IMR-90 (cell line): ENCODE data around the gene PLD3. TPM values are rescaled to one million over a fixed set of nuclear protein-coding genes. Genes with fewer than 3 reads are reported as not detected.

ENCODE experiments used
- ATAC-seq: fragments of 200-7000 bp; cut with Tn5 transposase; 2 replicates; pipeline ENCODE4 v1.9.1; 2020; ENCODE audit warnings: low read depth, mild to moderate bottlenecking, moderate library complexity
- BruUV-seq: library from RNA; stranded (reverse); fragments of 400-500 nt; replicated peaks from 2 replicates; lab custom pipeline; 2021; lab: Mats Ljungman, UMichigan
- CTCF ChIA-PET: fragments of 300-600 bp; formaldehyde crosslinking; extraction: SDS; loops from one replicate; lab custom pipeline; 2021; ENCODE audit warnings: antibody characterized with exemption; lab: Yijun Ruan, JAX
- POLR2A ChIA-PET: fragments of 300-600 bp; sonication (Branson Sonifier 250); formaldehyde crosslinking; loops from one replicate; lab custom pipeline; 2022; ENCODE audit warnings: antibody characterized with exemption; ENCODE audit not compliant: unreplicated experiment; lab: Charles Lee
- DNase-seq: peaks from one replicate; pipeline ENCODE4 v3.0.0; 2013
- H2AFZ ChIP-seq: replicated peaks from 2 replicates; pipeline ENCODE3; 2013; ENCODE audit warnings: low read length, mild to moderate bottlenecking; ENCODE audit not compliant: poor library complexity
- H2AK5ac ChIP-seq: 2 replicates; pipeline ENCODE4 v1.6.1; 2013; ENCODE audit warnings: low read depth, low read length, inconsistent platforms
- H2AK9ac ChIP-seq: replicated peaks from 2 replicates; pipeline ENCODE3; 2013; ENCODE audit warnings: mild to moderate bottlenecking, low read depth, low read length, moderate library complexity; ENCODE audit not compliant: poor library complexity
- H2BK120ac ChIP-seq: 2 replicates; pipeline ENCODE4 v1.6.1; 2013; ENCODE audit warnings: low read depth, low read length, inconsistent platforms
- H2BK15ac ChIP-seq: 3 replicates; pipeline ENCODE4 v1.6.1; 2013; ENCODE audit warnings: low read depth, low read length, inconsistent platforms
- H2BK20ac ChIP-seq: 2 replicates; pipeline ENCODE4 v1.6.1; 2013; ENCODE audit warnings: low read depth, mild to moderate bottlenecking, inconsistent platforms, low read length, moderate library complexity
- H2BK5ac ChIP-seq: 2 replicates; pipeline ENCODE4 v1.6.1; 2013; ENCODE audit warnings: mild to moderate bottlenecking, low read depth, low read length, inconsistent platforms; ENCODE audit not compliant: poor library complexity, severe bottlenecking
- H3K14ac ChIP-seq: replicated peaks from 2 replicates; pipeline ENCODE4 v1.6.1; 2013; ENCODE audit warnings: low read depth, low read length, inconsistent platforms
- H3K18ac ChIP-seq: 2 replicates; pipeline ENCODE4 v1.6.1; 2013; ENCODE audit warnings: low read depth, low read length, control low read depth
- H3K23ac ChIP-seq: 2 replicates; pipeline ENCODE4 v1.6.1; 2013; ENCODE audit warnings: low read depth, low read length, inconsistent platforms
- H3K27ac ChIP-seq: 2 replicates; pipeline ENCODE4 v1.5.1; 2013; ENCODE audit warnings: mild to moderate bottlenecking, control low read depth, low read length; ENCODE audit not compliant: insufficient read depth
- H3K27me3 ChIP-seq: 2 replicates; pipeline ENCODE4 v1.6.1; 2013; ENCODE audit warnings: low read length; ENCODE audit not compliant: control insufficient read depth, insufficient read depth
- H3K36me3 ChIP-seq: 2 replicates; pipeline ENCODE4 v1.6.1; 2013; ENCODE audit warnings: low read length, mixed read lengths; ENCODE audit not compliant: control insufficient read depth, insufficient read depth
- H3K4ac ChIP-seq: 2 replicates; pipeline ENCODE4 v1.6.1; 2013; ENCODE audit warnings: low read depth, low read length, inconsistent platforms
- H3K4me1 ChIP-seq: 2 replicates; pipeline ENCODE4 v1.6.1; 2013; ENCODE audit warnings: low read length, mixed read lengths; ENCODE audit not compliant: control insufficient read depth, insufficient read depth
- H3K4me2 ChIP-seq: 2 replicates; pipeline ENCODE4 v1.6.1; 2013; ENCODE audit warnings: low read depth, mild to moderate bottlenecking, control low read depth, low read length, moderate library complexity
- H3K4me3 ChIP-seq: 2 replicates; pipeline ENCODE4 v1.5.1; 2013; ENCODE audit warnings: low read depth, mild to moderate bottlenecking, control low read depth, low read length, moderate library complexity; ENCODE audit not compliant: insufficient read depth
- H3K56ac ChIP-seq: 2 replicates; pipeline ENCODE4 v1.6.1; 2013; ENCODE audit warnings: low read length, inconsistent platforms; ENCODE audit not compliant: insufficient read depth; ENCODE audit errors: extremely low read depth
- H3K79me1 ChIP-seq, 2 experiments: 2 replicates each; pipeline ENCODE4 v1.6.1; 2013; ENCODE audit warnings: low read length in 2 of 2, inconsistent platforms in 1 of 2, low read depth in 1 of 2
- H3K9ac ChIP-seq: 2 replicates; pipeline ENCODE4 v1.6.1; 2013; ENCODE audit warnings: low read depth, low read length, control low read depth
- H3K9me1 ChIP-seq: 2 replicates; pipeline ENCODE4 v1.6.1; 2013; ENCODE audit warnings: low read length, inconsistent platforms; ENCODE audit not compliant: insufficient read depth
- H3K9me3 ChIP-seq: 2 replicates; pipeline ENCODE4 v1.6.1; 2013; ENCODE audit warnings: low read length; ENCODE audit not compliant: control insufficient read depth, insufficient read depth
- H4K20me1 ChIP-seq: 2 replicates; pipeline ENCODE4 v1.6.1; 2013; ENCODE audit warnings: low read length, inconsistent platforms; ENCODE audit not compliant: insufficient read depth
- H4K5ac ChIP-seq: 2 replicates; pipeline ENCODE4 v1.6.1; 2013; ENCODE audit warnings: mild to moderate bottlenecking, low read depth, low read length, control low read depth
- H4K8ac ChIP-seq, 2 experiments: 2 replicates each; pipeline ENCODE4 v1.6.1; 2013; ENCODE audit warnings: low read depth in 2 of 2, low read length in 2 of 2, control low read depth in 1 of 2, inconsistent platforms in 1 of 2
- H4K91ac ChIP-seq: 2 replicates; pipeline ENCODE4 v1.6.1; 2013; ENCODE audit warnings: low read depth, low read length, inconsistent platforms; ENCODE audit not compliant: insufficient read depth
- BHLHE40 ChIP-seq: fragments of 150-350 bp; IDR thresholded peaks from 2 replicates; pipeline ENCODE4 v1.6.1; 2016; ENCODE audit warnings: mild to moderate bottlenecking, low read depth, low read length
- CEBPB ChIP-seq: IDR thresholded peaks from 2 replicates; pipeline ENCODE4 v1.6.1; 2012; ENCODE audit warnings: low read depth, low read length, improper control_type of control experiment
- CHD1 ChIP-seq: IDR thresholded peaks from 2 replicates; pipeline ENCODE4 v1.6.1; 2012; ENCODE audit warnings: low read depth, low read length, improper control_type of control experiment
- CTCF ChIP-seq: conservative IDR thresholded peaks from 2 replicates; pipeline ENCODE4 v1.5.1; 2012; ENCODE audit warnings: mild to moderate bottlenecking, low read depth, low read length, improper control_type of control experiment
- ELK1 ChIP-seq: fragments of 150-350 bp; IDR thresholded peaks from 2 replicates; pipeline ENCODE4 v1.6.1; 2016; ENCODE audit warnings: low read depth, mild to moderate bottlenecking, low read length, moderate library complexity, borderline replicate concordance
- MAFK ChIP-seq: IDR thresholded peaks from 2 replicates; pipeline ENCODE4 v1.6.1; 2012; ENCODE audit warnings: low read depth, low read length, improper control_type of control experiment
- MAZ ChIP-seq: IDR thresholded peaks from 2 replicates; pipeline ENCODE4 v1.6.1; 2012; ENCODE audit warnings: low read depth, mild to moderate bottlenecking, low read length, improper control_type of control experiment, moderate library complexity, borderline replicate concordance
- MXI1 ChIP-seq: IDR thresholded peaks from 2 replicates; pipeline ENCODE4 v1.6.1; 2012; ENCODE audit warnings: low read depth, mild to moderate bottlenecking, low read length, moderate library complexity, borderline replicate concordance
- NFE2L2 ChIP-seq: fragments of 150-350 bp; IDR thresholded peaks from 2 replicates; pipeline ENCODE4 v1.6.1; 2016; ENCODE audit warnings: low read depth, mild to moderate bottlenecking, low read length
- POLR2A ChIP-seq: IDR thresholded peaks from 2 replicates; pipeline ENCODE4 v1.6.1; 2012; ENCODE audit warnings: mild to moderate bottlenecking, low read depth, low read length
- RAD21 ChIP-seq: IDR thresholded peaks from 2 replicates; pipeline ENCODE4 v1.6.1; 2012; ENCODE audit warnings: low read length, improper control_type of control experiment
- RCOR1 ChIP-seq: IDR thresholded peaks from 2 replicates; pipeline ENCODE4 v1.6.1; 2012; ENCODE audit warnings: mild to moderate bottlenecking, low read length, improper control_type of control experiment; ENCODE audit not compliant: insufficient replicate concordance
- USF2 ChIP-seq: fragments of 150-350 bp; IDR thresholded peaks from 2 replicates; pipeline ENCODE4 v1.6.1; 2017; ENCODE audit warnings: mild to moderate bottlenecking, antibody characterized with exemption, low read length, low read depth
- WGBS, 2 experiments: methylation state at CpG; one replicate each; pipeline versions ENCODE4 v1.1.5 to v1.1.7; 2013; ENCODE audit warnings: missing lambda C conversion rate in 2 of 2; ENCODE audit not compliant: insufficient read length in 1 of 2; ENCODE audit errors: extremely low coverage in 2 of 2; 5-methylcytosine and 5-hydroxymethylcytosine counted together
- dilution Hi-C: fragments of 300-500 bp; cut with HindIII; formaldehyde crosslinking; loops from one replicate; pipeline ENCODE4 v1.14.3; 2018; ENCODE audit warnings: low sequenced_read_pairs; ENCODE audit not compliant: unreplicated experiment
- in situ Hi-C: fragments of 300-500 bp; cut with MboI; formaldehyde crosslinking; loops from 3 replicates; pipeline ENCODE4 v1.14.3; 2019; ENCODE audit warnings: low sequenced_read_pairs, inconsistent platforms, mixed read lengths
- intact Hi-C: fragments of 100-400 bp; cut with micrococcal nuclease; formaldehyde crosslinking; loops from 2 replicates; pipeline ENCODE4 v1.10.0; 2022
- polyA plus RNA-seq, 3 experiments: library from polyadenylated mRNA; depleted of rRNA; stranded (reverse); fragments of >200 nt; gene quantifications; 2 replicates each; pipeline ENCODE4 v1.2.3, GENCODE V29; 2012; ENCODE audit warnings: low replicate concordance in 1 of 3
- total RNA-seq: library from RNA; depleted of rRNA; stranded (reverse); fragments of >200 nt; gene quantifications from 2 replicates; pipeline ENCODE4 v1.2.3, GENCODE V29; 2012

The PLD3 gene
- total and polyA plus RNA-seq, 2 of the 4 experiments (the other 2 are of a cell fraction), result 117 to 665 TPM

DNA sequence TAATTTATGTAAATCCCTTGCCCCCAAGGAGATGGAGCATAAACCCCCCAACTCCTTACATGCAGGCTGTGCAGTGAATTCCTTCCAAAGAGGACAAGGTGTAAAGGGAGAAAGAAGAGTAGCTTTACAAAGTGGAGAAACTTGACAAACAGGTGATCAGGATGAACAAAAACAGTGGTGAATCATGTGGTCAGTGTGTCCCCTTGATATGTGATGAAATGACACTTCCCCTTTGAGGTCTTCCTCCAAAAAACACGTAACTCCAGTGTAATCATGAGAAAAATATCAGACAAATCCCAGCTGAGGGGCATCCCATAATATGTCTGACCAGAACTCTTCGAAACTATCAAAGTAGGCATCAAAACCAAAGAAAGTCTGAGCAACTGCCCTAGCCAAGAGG lies 33.8 kb upstream of the PLD3 start:
- ChIA-PET POLR2A (no interaction called here), CTCF (no interaction called here)
- no peak overlapping the region for H3K14ac ChIP-seq
- H4K8ac ChIP-seq, result no peak overlapping the region
- peaks cover 4% of the 10 kb centered on the region; the same call in 1 of the 2 replicates for H3K9me1 ChIP-seq
- no peak overlapping the region for H3K4me2 ChIP-seq
- no peak overlapping the region for H4K5ac ChIP-seq
- no peak overlapping the region for H2AK9ac ChIP-seq
- no peak overlapping the region for H2AK5ac ChIP-seq
- ATAC-seq, result no peak
- H3K4ac ChIP-seq, result no peak overlapping the region
- TF ChIP-seq MAFK (no peak), BHLHE40 (no peak), USF2 (no peak), ELK1 (no peak), RCOR1 (no peak), CEBPB (no peak), CHD1 (no peak), MAZ (no peak), POLR2A (no peak), NFE2L2 (no peak), CTCF (no peak), RAD21 (no peak), MXI1 (no peak)
- H2BK15ac ChIP-seq, result no peak overlapping the region
- no peak overlapping the region for H3K4me3 ChIP-seq
- H3K9ac ChIP-seq, result no peak overlapping the region
- peaks cover 3% of the 10 kb centered on the region; the same call in 1 of the 2 replicates for H3K36me3 ChIP-seq
- no peaks in the 10 kb centered on the region for H3K4me1 ChIP-seq
- H4K91ac ChIP-seq, result no peak overlapping the region
- H3K27ac ChIP-seq, result no peak overlapping the region
- H3K18ac ChIP-seq, result no peak overlapping the region
- no peak overlapping the region for H3K56ac ChIP-seq
- intact Hi-C loops, result no loop called here
- H2BK20ac ChIP-seq, result no peak overlapping the region
- DNase-seq, result no peak
- 71% methylated on average over 1 of the region's 2 CpGs; no CpG with 5 or more reads in 1 of the 2 experiments for WGBS, 2 experiments
- in situ Hi-C loops, result loop anchor here (25.0 kb wide), 1 partner anchor 198 kb away; no protein-coding TSS in a partner anchor
- no peaks in the 10 kb centered on the region for H4K20me1 ChIP-seq
- H3K27me3 ChIP-seq, result no peaks in the 10 kb centered on the region
- no TSS peak for BruUV-seq
- no peak overlapping the region for H3K23ac ChIP-seq
- H2AFZ ChIP-seq, result no peak overlapping the region
- H2BK120ac ChIP-seq, result no peak overlapping the region
- no peaks in the 10 kb centered on the region for H3K79me1 ChIP-seq
- no peaks in the 10 kb centered on the region for H3K9me3 ChIP-seq
- dilution Hi-C loops, result no loop called here
- H2BK5ac ChIP-seq, result no peak overlapping the region
